Mucosa of descending colon (tissue), 3 donors: ENCODE results near the gene ASS1. TPM values are rescaled to one million over a fixed set of nuclear protein-coding genes. Genes with fewer than 3 reads are reported as not detected.

Experiments used
- ATAC-seq: fragments of 200-7000 bp; cut with Tn5 transposase; one replicate; pipeline ENCODE4 v1.9.1; 2020; ENCODE audit warnings: mild to moderate bottlenecking, moderate library complexity
- DNase-seq, 3 donors: peaks; one replicate each; pipeline ENCODE4 v3.0.0-alpha.2; 2020
- H3K36me3 ChIP-seq: fragments of 200-600 bp; one replicate; pipeline ENCODE4 v1.8.0; 2021; ENCODE audit warnings: low read depth, mild to moderate bottlenecking
- H3K4me1 ChIP-seq: fragments of 200-600 bp; one replicate; pipeline ENCODE4 v1.8.0; 2021; ENCODE audit warnings: low read depth, mild to moderate bottlenecking
- H3K4me3 ChIP-seq: fragments of 200-600 bp; one replicate; pipeline ENCODE4 v1.8.0; 2021; ENCODE audit warnings: mild to moderate bottlenecking
- H3K9me3 ChIP-seq: fragments of 200-600 bp; one replicate; pipeline ENCODE4 v1.8.0; 2021; ENCODE audit warnings: mild to moderate bottlenecking
- intact Hi-C, 2 donors: fragments of 100-400 bp; cut with DNase I in 1 of 2; cut with micrococcal nuclease in 1 of 2; formaldehyde crosslinking; loops; one replicate each; pipeline versions ENCODE4 v1.11.0 to v1.11.1; 2022; cut with DNase I, micrococcal nuclease
- total RNA-seq, 3 donors: library from RNA; stranded (reverse); fragmentation: NEBNext Ultra II Directional in 2 of 3; extraction: Animal tissue kit (Norgen Biotek cat#: 25700) in 2 of 3; gene quantifications; one replicate each; pipeline versions ENCODE4 v1.2.1 to v1.2.4, GENCODE V29; 2021 to 2023
- TF ChIP-seq, protein P1 (sequence below): fragments of 200-600 bp; IDR thresholded peaks from one replicate; pipeline ENCODE4 v1.8.0; 2022; ENCODE audit warnings: antibody characterized with exemption, mild to moderate bottlenecking
- donor health status: DM: no; HTN: no; CAD: no; lungs with moderate emphysema.
- donor health status: DM: no; HTN: no; CAD: no.
- donor health status: DM: no; HTN: yes; CAD: no.

The ASS1 gene
- total RNA-seq, 3 donors from 2014 or later = 221 to 410 (median 408) TPM

DNA sequence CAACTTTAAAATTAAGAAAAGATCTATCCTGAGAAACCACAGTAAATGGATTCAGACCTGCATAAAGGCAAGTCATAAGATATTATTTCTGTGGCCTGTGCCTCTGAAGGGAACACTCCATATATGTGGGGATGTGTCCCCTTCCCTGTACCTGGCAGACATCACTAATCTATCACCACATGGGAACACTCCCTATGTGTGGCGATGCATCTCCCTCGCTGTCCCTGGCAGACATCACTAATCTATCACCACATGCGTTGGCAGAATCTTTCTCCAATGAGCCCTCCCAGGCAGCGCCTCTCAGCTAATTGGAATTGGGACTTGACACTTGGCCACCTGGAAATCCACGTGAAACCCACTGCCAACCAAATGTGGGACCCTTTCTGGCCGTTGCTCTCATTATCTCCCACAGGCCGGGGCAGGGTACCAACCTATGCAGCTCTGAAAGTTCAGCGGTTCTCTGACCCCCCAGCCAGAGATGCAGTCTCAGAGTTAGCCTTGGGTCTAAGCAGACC is 25.2 kb upstream of the ASS1 start:
- Histone ChIP-seq H3K36me3 (no peaks in the 10 kb centered on the region), H3K9me3 (no peaks in the 10 kb centered on the region), H3K4me3 (no peak overlapping the region), H3K4me1 (peaks cover 12% of the 10 kb centered on the region)
- DNase-seq = no peak
- TF ChIP-seq, protein P1, sequence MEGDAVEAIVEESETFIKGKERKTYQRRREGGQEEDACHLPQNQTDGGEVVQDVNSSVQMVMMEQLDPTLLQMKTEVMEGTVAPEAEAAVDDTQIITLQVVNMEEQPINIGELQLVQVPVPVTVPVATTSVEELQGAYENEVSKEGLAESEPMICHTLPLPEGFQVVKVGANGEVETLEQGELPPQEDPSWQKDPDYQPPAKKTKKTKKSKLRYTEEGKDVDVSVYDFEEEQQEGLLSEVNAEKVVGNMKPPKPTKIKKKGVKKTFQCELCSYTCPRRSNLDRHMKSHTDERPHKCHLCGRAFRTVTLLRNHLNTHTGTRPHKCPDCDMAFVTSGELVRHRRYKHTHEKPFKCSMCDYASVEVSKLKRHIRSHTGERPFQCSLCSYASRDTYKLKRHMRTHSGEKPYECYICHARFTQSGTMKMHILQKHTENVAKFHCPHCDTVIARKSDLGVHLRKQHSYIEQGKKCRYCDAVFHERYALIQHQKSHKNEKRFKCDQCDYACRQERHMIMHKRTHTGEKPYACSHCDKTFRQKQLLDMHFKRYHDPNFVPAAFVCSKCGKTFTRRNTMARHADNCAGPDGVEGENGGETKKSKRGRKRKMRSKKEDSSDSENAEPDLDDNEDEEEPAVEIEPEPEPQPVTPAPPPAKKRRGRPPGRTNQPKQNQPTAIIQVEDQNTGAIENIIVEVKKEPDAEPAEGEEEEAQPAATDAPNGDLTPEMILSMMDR = no peak
- no peak for ATAC-seq
- intact Hi-C loops = no loop called here

DNA sequence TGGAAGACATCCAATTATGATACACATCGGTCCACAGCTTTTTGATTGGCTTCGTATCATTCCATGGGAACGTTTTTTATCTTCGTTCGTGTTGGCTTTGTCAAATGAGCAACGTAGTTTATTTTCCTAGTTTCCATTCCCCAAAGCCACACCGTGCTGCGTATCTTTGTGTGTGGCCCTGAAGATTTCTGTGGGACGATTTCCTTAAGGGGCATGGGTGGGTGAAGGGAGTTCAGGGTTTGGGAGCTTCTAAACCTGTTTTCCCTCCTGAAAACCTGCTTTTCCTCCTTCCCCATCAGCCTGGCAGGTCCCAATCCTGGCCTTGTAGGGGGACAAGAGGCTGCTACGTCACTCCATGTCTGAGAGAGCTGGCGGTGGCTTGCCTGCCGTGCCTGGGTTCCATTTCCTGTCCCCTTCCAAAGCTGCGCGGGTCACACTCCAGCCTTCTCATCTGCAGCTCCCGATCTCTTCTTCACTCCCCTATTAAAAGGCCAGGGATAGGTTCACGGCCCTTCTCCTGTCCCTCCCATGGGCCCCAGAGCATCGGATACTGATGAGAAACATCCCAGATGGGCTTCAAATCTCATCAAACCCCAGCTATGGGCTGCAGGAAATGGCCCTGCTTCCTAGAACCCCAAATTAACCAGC is 23.5 kb upstream of the ASS1 start:
- ATAC-seq = no peak
- no peak for DNase-seq
- TF ChIP-seq, protein P1 = no peak
- Histone ChIP-seq H3K4me1 (peaks cover 2% of the 10 kb centered on the region), H3K36me3 (no peaks in the 10 kb centered on the region), H3K9me3 (no peaks in the 10 kb centered on the region), H3K4me3 (no peak overlapping the region)
- intact Hi-C loops = no loop called here

DNA sequence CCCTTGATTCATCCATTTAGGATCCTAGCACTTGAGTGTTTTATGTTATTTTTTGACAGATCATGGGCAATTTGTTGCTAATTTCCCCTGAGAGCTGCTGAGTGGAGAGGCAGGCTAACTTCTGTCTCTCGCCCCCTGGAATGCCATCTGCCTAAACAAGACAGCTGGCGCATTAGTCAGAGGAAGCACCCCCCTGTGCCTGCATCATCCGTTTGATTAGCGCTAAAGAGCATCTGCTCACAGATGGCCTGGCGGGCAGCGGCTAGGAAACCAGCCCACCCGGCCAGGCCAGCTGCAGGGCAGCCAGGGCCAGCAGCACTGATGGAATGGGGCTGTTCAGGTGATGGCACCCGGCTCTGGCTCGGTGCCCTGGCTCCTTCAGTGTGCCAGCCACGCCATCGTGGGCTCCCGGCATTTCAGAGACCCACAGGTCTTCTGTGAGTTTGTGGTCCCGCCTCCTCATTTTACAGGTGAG is 22.9 kb upstream of the ASS1 start:
- TF ChIP-seq, protein P1 = no peak
- peaks cover 8% of the 10 kb centered on the region for H3K4me1 ChIP-seq
- intact Hi-C loops = no loop called here
- no peaks in the 10 kb centered on the region for H3K36me3 ChIP-seq
- H3K4me3 ChIP-seq = no peak overlapping the region
- ATAC-seq (no peak), DNase-seq (no peak)
- no peaks in the 10 kb centered on the region for H3K9me3 ChIP-seq

DNA sequence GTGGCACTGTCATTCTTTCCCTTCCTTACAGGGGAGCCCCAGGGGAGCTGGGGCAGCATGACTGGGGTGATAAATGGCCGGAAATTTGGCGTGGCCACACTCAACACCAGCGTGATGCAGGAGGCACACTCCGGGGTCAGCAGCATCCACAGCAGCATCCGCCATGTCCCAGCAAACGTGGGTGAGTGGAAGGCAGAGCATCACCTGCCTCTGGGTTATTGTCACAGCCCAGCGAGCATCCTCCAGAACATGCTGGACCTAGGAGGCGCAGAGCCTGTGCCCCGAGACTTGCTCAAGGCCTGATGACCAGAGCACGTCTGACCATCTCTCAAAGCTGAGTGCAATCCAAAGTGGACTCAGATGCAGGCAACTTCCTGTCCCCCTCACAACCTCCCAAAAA is 22.2 kb upstream of the ASS1 start:
- no peaks in the 10 kb centered on the region for H3K9me3 ChIP-seq
- no peak overlapping the region for H3K4me3 ChIP-seq
- DNase-seq = no peak
- peaks cover 14% of the 10 kb centered on the region for H3K4me1 ChIP-seq
- intact Hi-C loops = no loop called here
- no peak for ATAC-seq
- H3K36me3 ChIP-seq = no peaks in the 10 kb centered on the region
- TF ChIP-seq, protein P1 = no peak

DNA sequence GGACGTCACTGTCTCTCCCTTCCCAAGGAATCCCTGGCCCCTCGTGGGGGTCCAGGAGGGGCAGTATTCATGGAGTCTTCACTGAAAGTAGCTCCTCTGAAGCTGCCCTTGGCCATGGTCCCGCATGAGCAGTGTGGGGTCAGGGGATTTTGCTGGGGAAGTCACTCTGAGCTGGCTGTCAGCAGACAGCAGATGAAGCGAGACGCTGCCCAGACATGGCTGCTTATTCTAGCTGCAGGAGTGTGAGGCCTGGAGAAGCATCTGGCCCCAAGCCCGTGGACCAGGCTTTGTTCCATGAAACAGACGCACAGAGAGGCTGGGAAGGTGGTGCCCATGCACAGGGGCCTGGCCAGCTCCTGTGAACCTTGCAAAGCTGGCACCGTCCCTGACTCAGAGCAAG is 21.5 kb upstream of the ASS1 start:
- H3K4me1 ChIP-seq = peaks cover 14% of the 10 kb centered on the region
- TF ChIP-seq, protein P1 = no peak
- no peaks in the 10 kb centered on the region for H3K36me3 ChIP-seq
- H3K4me3 ChIP-seq = no peak overlapping the region
- H3K9me3 ChIP-seq = no peaks in the 10 kb centered on the region
- intact Hi-C loops = no loop called here
- DNase-seq = no peak
- ATAC-seq = no peak
